ENCODE data around the gene CSNK1D.

The CSNK1D gene

GRCh38 chr17:82300707-82301270, 27.3 kb upstream of the CSNK1D start:
- peaks cover 19% of the 10 kb centered on the region; the same call in 1 of the 2 replicates for H3K27me3 ChIP-seq (ENCODE audit: control insufficient read depth, insufficient read depth, low read length)
- no peaks in the 10 kb centered on the region for H3K36me3 ChIP-seq (ENCODE audit: control insufficient read depth, insufficient read depth, low read length)
- peaks cover 7% of the 10 kb centered on the region; the same call in 1 of the 2 replicates for H3K4me1 ChIP-seq (ENCODE audit: control insufficient read depth, insufficient read depth, low read length)
- no peak overlapping the region for H3K9ac ChIP-seq (ENCODE audit: low read length)
- no peak overlapping the region for H3K4me3 ChIP-seq (ENCODE audit: low read depth, low read length)
- no peaks in the 10 kb centered on the region for H3K9me3 ChIP-seq (ENCODE audit: control insufficient read depth, insufficient read depth, low read depth, low read length)
- no peak overlapping the region for H3K27ac ChIP-seq (ENCODE audit: low read depth, low read length)

GRCh38 chr17:82300228-82300627, 26.7 kb upstream of the CSNK1D start:
- no peaks in the 10 kb centered on the region for H3K36me3 ChIP-seq (ENCODE audit: control insufficient read depth, insufficient read depth, low read length)
- H3K9ac ChIP-seq (ENCODE audit: low read length), result no peak overlapping the region
- H3K4me3 ChIP-seq (ENCODE audit: low read depth, low read length), result no peak overlapping the region
- peaks cover 7% of the 10 kb centered on the region; the same call in 1 of the 2 replicates for H3K4me1 ChIP-seq (ENCODE audit: control insufficient read depth, insufficient read depth, low read length)
- no peaks in the 10 kb centered on the region for H3K9me3 ChIP-seq (ENCODE audit: control insufficient read depth, insufficient read depth, low read depth, low read length)
- no peak overlapping the region for H3K27ac ChIP-seq (ENCODE audit: low read depth, low read length)
- peaks cover 19% of the 10 kb centered on the region; the same call in 1 of the 2 replicates for H3K27me3 ChIP-seq (ENCODE audit: control insufficient read depth, insufficient read depth, low read length)

GRCh38 chr17:82299452-82299851, 26.0 kb upstream of the CSNK1D start:
- H3K27me3 ChIP-seq (ENCODE audit: control insufficient read depth, insufficient read depth, low read length), result peaks cover 21% of the 10 kb centered on the region; the same call in 1 of the 2 replicates
- no peak overlapping the region for H3K9ac ChIP-seq (ENCODE audit: low read length)

GRCh38 chr17:82298538-82299421, 25.3 kb upstream of the CSNK1D start:
- Histone ChIP-seq H3K9me3 (ENCODE audit: control insufficient read depth, insufficient read depth, low read depth, low read length) (no peaks in the 10 kb centered on the region), H3K4me3 (ENCODE audit: low read depth, low read length) (no peak overlapping the region), H3K27ac (ENCODE audit: low read depth, low read length) (no peak overlapping the region), H3K4me1 (ENCODE audit: control insufficient read depth, insufficient read depth, low read length) (peaks cover 7% of the 10 kb centered on the region; the same call in 1 of the 2 replicates), H3K27me3 (ENCODE audit: control insufficient read depth, insufficient read depth, low read length) (peaks cover 23% of the 10 kb centered on the region; the same call in 1 of the 2 replicates), H3K9ac (ENCODE audit: low read length) (no peak overlapping the region), H3K36me3 (ENCODE audit: control insufficient read depth, insufficient read depth, low read length) (no peaks in the 10 kb centered on the region)

More at GRCh38 chr17:82299452-82299851, 26.0 kb upstream of the CSNK1D start:
- Histone ChIP-seq H3K36me3 (ENCODE audit: control insufficient read depth, insufficient read depth, low read length) (no peaks in the 10 kb centered on the region), H3K9me3 (ENCODE audit: control insufficient read depth, insufficient read depth, low read depth, low read length) (no peaks in the 10 kb centered on the region), H3K4me1 (ENCODE audit: control insufficient read depth, insufficient read depth, low read length) (peaks cover 7% of the 10 kb centered on the region; the same call in 1 of the 2 replicates), H3K4me3 (ENCODE audit: low read depth, low read length) (no peak overlapping the region), H3K27ac (ENCODE audit: low read depth, low read length) (no peak overlapping the region)

GRCh38 chr17:82297714-82298537, 24.4 kb upstream of the CSNK1D start:
- H3K27ac ChIP-seq (ENCODE audit: low read depth, low read length), result no peak overlapping the region

GRCh38 chr17:82297280-82297713, 23.8 kb upstream of the CSNK1D start:
- no peak overlapping the region for H3K4me3 ChIP-seq (ENCODE audit: low read depth, low read length)
- H3K4me1 ChIP-seq (ENCODE audit: control insufficient read depth, insufficient read depth, low read length), result 0 out of 2 replicates have a peak, but pooled peaks cover 5% of the 10 kb centered on the region
- peaks cover 23% of the 10 kb centered on the region; the same call in 1 of the 2 replicates for H3K27me3 ChIP-seq (ENCODE audit: control insufficient read depth, insufficient read depth, low read length)
- H3K27ac ChIP-seq (ENCODE audit: low read depth, low read length), result no peak overlapping the region
- H3K36me3 ChIP-seq (ENCODE audit: control insufficient read depth, insufficient read depth, low read length), result no peaks in the 10 kb centered on the region
- H3K9ac ChIP-seq (ENCODE audit: low read length), result no peak overlapping the region
- no peaks in the 10 kb centered on the region for H3K9me3 ChIP-seq (ENCODE audit: control insufficient read depth, insufficient read depth, low read depth, low read length)

More at GRCh38 chr17:82297714-82298537, 24.4 kb upstream of the CSNK1D start:
- no peak overlapping the region for H3K4me3 ChIP-seq (ENCODE audit: low read depth, low read length)
- H3K36me3 ChIP-seq (ENCODE audit: control insufficient read depth, insufficient read depth, low read length), result no peaks in the 10 kb centered on the region
- H3K9ac ChIP-seq (ENCODE audit: low read length), result no peak overlapping the region
- peaks cover 23% of the 10 kb centered on the region; the same call in 1 of the 2 replicates for H3K27me3 ChIP-seq (ENCODE audit: control insufficient read depth, insufficient read depth, low read length)
- H3K4me1 ChIP-seq (ENCODE audit: control insufficient read depth, insufficient read depth, low read length), result 0 out of 2 replicates have a peak, but pooled peaks cover 5% of the 10 kb centered on the region
- no peaks in the 10 kb centered on the region for H3K9me3 ChIP-seq (ENCODE audit: control insufficient read depth, insufficient read depth, low read depth, low read length)

- H3K27ac ChIP-seq (ENCODE audit: low read depth, low read length), result no peak overlapping the region
- no peaks in the 10 kb centered on the region for H3K36me3 ChIP-seq (ENCODE audit: control insufficient read depth, insufficient read depth, low read length)
- H3K9me3 ChIP-seq (ENCODE audit: control insufficient read depth, insufficient read depth, low read depth, low read length), result no peaks in the 10 kb centered on the region
- H3K9ac ChIP-seq (ENCODE audit: low read length), result no peak overlapping the region
- peaks cover 23% of the 10 kb centered on the region; the same call in 1 of the 2 replicates for H3K27me3 ChIP-seq (ENCODE audit: control insufficient read depth, insufficient read depth, low read length)
- peaks cover 8% of the 10 kb centered on the region; the same call in 1 of the 2 replicates for H3K4me1 ChIP-seq (ENCODE audit: control insufficient read depth, insufficient read depth, low read length)
- no peak overlapping the region for H3K4me3 ChIP-seq (ENCODE audit: low read depth, low read length)
Observed at GRCh38 chr17:82296511-82297279, 23.2 kb upstream of the CSNK1D start.

- Histone ChIP-seq H3K27me3 (ENCODE audit: control insufficient read depth, insufficient read depth, low read length) (peaks cover 23% of the 10 kb centered on the region; the same call in 1 of the 2 replicates), H3K9ac (ENCODE audit: low read length) (no peak overlapping the region), H3K4me3 (ENCODE audit: low read depth, low read length) (no peak overlapping the region), H3K27ac (ENCODE audit: low read depth, low read length) (no peak overlapping the region), H3K36me3 (ENCODE audit: control insufficient read depth, insufficient read depth, low read length) (no peaks in the 10 kb centered on the region), H3K9me3 (ENCODE audit: control insufficient read depth, insufficient read depth, low read depth, low read length) (no peaks in the 10 kb centered on the region), H3K4me1 (ENCODE audit: control insufficient read depth, insufficient read depth, low read length) (peaks cover 9% of the 10 kb centered on the region; the same call in 1 of the 2 replicates)
Observed at GRCh38 chr17:82295472-82295814, 21.9 kb upstream of the CSNK1D start.

- peak overlapping the region; percentile 67 for H3K4me3 ChIP-seq (ENCODE audit: low read depth, low read length)
- peaks cover 9% of the 10 kb centered on the region; the same call in 1 of the 2 replicates for H3K4me1 ChIP-seq (ENCODE audit: control insufficient read depth, insufficient read depth, low read length)
- H3K9ac ChIP-seq (ENCODE audit: low read length), result no peak overlapping the region
- no peak overlapping the region for H3K27ac ChIP-seq (ENCODE audit: low read depth, low read length)
- H3K36me3 ChIP-seq (ENCODE audit: control insufficient read depth, insufficient read depth, low read length), result no peaks in the 10 kb centered on the region
- H3K27me3 ChIP-seq (ENCODE audit: control insufficient read depth, insufficient read depth, low read length), result peaks cover 23% of the 10 kb centered on the region
- no peaks in the 10 kb centered on the region for H3K9me3 ChIP-seq (ENCODE audit: control insufficient read depth, insufficient read depth, low read depth, low read length)
Observed at GRCh38 chr17:82294064-82294773, 20.7 kb upstream of the CSNK1D start.
